Suprapubic skin (tissue), 4 donors: ENCODE data around the gene SPOCK1. TPM values are rescaled to one million over a fixed set of nuclear protein-coding genes. Genes with fewer than 3 reads are reported as not detected.

Source experiments
- DNase-seq, 2 donors: peaks; one replicate each; pipeline ENCODE4 v3.0.0-alpha.2; 2019; ENCODE audit warnings: low spot score in 2 of 2
- H3K27ac ChIP-seq: fragments of 200-600 bp; sonication (generic); one replicate; pipeline ENCODE4 v1.5.1; 2019
- H3K27me3 ChIP-seq: fragments of 200-600 bp; sonication (generic); one replicate; pipeline ENCODE4 v1.5.1; 2019
- H3K36me3 ChIP-seq: fragments of 200-600 bp; sonication (generic); one replicate; pipeline ENCODE4 v1.5.1; 2019
- H3K4me1 ChIP-seq: fragments of 200-600 bp; sonication (generic); one replicate; pipeline ENCODE4 v1.5.1; 2019
- H3K4me3 ChIP-seq: fragments of 200-600 bp; sonication (generic); one replicate; pipeline ENCODE4 v1.5.1; 2019; ENCODE audit warnings: mild to moderate bottlenecking
- H3K9me3 ChIP-seq: fragments of 200-600 bp; sonication (generic); one replicate; pipeline ENCODE4 v1.5.1; 2019
- EP300 ChIP-seq: sonication (generic); formaldehyde crosslinking; IDR thresholded peaks from one replicate; pipeline ENCODE4 v1.6.1; 2017; ENCODE audit warnings: antibody characterized with exemption
- POLR2A ChIP-seq, 2 donors: fragments of 450-650 bp; IDR thresholded peaks; one replicate each; pipeline ENCODE4 v1.6.1; 2017; ENCODE audit warnings: antibody characterized with exemption in 2 of 2, mild to moderate bottlenecking in 2 of 2, moderate library complexity in 2 of 2
- POLR2AphosphoS5 ChIP-seq, 3 donors: sonication (generic); formaldehyde crosslinking; IDR thresholded peaks; one replicate each; pipeline ENCODE4 v1.6.1; 2017; ENCODE audit warnings: antibody characterized with exemption in 3 of 3
- WGBS: methylation state at CpG from one replicate; pipeline ENCODE4 v1.1.5; 2018; 5-methylcytosine and 5-hydroxymethylcytosine counted together
- total RNA-seq, 4 donors: library from RNA; depleted of rRNA; stranded (reverse); fragments of >200 nt; gene quantifications; one replicate each; pipeline ENCODE4 v1.1.0, GENCODE V29; 2016
- TF ChIP-seq, protein P1 (sequence below), 2 donors: fragments of 200-600 bp in 1 of 2; fragments of 450-650 bp in 1 of 2; sonication (generic) in 1 of 2; IDR thresholded peaks; one replicate each; pipeline ENCODE4 v1.5.1; 2016 to 2019; ENCODE audit warnings: antibody characterized with exemption in 2 of 2, mild to moderate bottlenecking in 1 of 2, moderate library complexity in 1 of 2

The SPOCK1 gene
- total RNA-seq, 4 donors from 2014 or later = 3.9 to 11.6 (median 5.4) TPM

DNA sequence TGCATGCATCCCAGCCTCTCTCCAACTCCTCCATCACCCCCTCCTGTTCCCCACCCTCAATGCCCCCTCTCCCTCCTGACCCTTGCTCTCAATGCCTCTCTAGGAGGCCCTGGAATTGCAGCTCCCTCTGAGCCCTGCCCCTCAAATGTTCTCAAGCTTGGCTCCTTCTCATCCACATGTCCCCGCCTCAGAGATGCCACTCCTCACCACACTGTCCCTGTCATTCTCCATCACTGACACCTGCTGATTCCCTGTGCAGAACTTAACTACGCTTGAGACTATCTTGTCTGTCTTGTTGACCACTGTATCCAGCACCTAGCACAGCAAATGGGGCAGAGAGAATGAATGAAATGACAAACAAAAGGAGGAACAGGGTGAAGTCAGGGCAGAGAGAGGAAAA is 314.4 kb downstream of the SPOCK1 start:
- no peaks in the 10 kb centered on the region for H3K4me1 ChIP-seq
- H3K9me3 ChIP-seq = no peaks in the 10 kb centered on the region
- TF ChIP-seq, protein P1, sequence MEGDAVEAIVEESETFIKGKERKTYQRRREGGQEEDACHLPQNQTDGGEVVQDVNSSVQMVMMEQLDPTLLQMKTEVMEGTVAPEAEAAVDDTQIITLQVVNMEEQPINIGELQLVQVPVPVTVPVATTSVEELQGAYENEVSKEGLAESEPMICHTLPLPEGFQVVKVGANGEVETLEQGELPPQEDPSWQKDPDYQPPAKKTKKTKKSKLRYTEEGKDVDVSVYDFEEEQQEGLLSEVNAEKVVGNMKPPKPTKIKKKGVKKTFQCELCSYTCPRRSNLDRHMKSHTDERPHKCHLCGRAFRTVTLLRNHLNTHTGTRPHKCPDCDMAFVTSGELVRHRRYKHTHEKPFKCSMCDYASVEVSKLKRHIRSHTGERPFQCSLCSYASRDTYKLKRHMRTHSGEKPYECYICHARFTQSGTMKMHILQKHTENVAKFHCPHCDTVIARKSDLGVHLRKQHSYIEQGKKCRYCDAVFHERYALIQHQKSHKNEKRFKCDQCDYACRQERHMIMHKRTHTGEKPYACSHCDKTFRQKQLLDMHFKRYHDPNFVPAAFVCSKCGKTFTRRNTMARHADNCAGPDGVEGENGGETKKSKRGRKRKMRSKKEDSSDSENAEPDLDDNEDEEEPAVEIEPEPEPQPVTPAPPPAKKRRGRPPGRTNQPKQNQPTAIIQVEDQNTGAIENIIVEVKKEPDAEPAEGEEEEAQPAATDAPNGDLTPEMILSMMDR (IDR thresholded peaks at IDR 0.05) = no peak
- no peak for TF ChIP-seq EP300
- TF ChIP-seq POLR2A (IDR thresholded peaks at IDR 0.05) = no peak
- TF ChIP-seq POLR2AphosphoS5 (IDR thresholded peaks at IDR 0.05) = no peak
- H3K27me3 ChIP-seq = no peaks in the 10 kb centered on the region
- no peak overlapping the region for H3K27ac ChIP-seq
- H3K4me3 ChIP-seq = no peak overlapping the region
- 92% methylated on average over 2 of the region's 2 CpGs for WGBS
- DNase-seq = no peak
- H3K36me3 ChIP-seq = no peaks in the 10 kb centered on the region

GRCh38 chr5:137182576-137182975 is 316.6 kb downstream of the SPOCK1 start:
- Histone ChIP-seq H3K4me1 (no peaks in the 10 kb centered on the region), H3K27me3 (no peaks in the 10 kb centered on the region), H3K27ac (no peak overlapping the region), H3K36me3 (no peaks in the 10 kb centered on the region), H3K4me3 (no peak overlapping the region), H3K9me3 (no peaks in the 10 kb centered on the region)
- no peak for DNase-seq
- 97% methylated on average over 3 of the region's 3 CpGs for WGBS
- TF ChIP-seq POLR2AphosphoS5 (IDR thresholded peaks at IDR 0.05) = no peak
- TF ChIP-seq EP300 = no peak
- no peak for TF ChIP-seq POLR2A (IDR thresholded peaks at IDR 0.05)
- TF ChIP-seq, protein P1 (IDR thresholded peaks at IDR 0.05) = no peak

GRCh38 chr5:137181667-137182066 is 317.5 kb downstream of the SPOCK1 start:
- Histone ChIP-seq H3K9me3 (no peaks in the 10 kb centered on the region), H3K36me3 (no peaks in the 10 kb centered on the region), H3K27ac (no peak overlapping the region), H3K4me1 (no peaks in the 10 kb centered on the region), H3K4me3 (no peak overlapping the region), H3K27me3 (no peaks in the 10 kb centered on the region)
- WGBS = 89% methylated on average over 1 of the region's 2 CpGs
- TF ChIP-seq POLR2A (IDR thresholded peaks at IDR 0.05) = no peak
- no peak for TF ChIP-seq POLR2AphosphoS5 (IDR thresholded peaks at IDR 0.05)
- TF ChIP-seq, protein P1 (IDR thresholded peaks at IDR 0.05) = no peak
- TF ChIP-seq EP300 = no peak
- DNase-seq = no peak

DNA sequence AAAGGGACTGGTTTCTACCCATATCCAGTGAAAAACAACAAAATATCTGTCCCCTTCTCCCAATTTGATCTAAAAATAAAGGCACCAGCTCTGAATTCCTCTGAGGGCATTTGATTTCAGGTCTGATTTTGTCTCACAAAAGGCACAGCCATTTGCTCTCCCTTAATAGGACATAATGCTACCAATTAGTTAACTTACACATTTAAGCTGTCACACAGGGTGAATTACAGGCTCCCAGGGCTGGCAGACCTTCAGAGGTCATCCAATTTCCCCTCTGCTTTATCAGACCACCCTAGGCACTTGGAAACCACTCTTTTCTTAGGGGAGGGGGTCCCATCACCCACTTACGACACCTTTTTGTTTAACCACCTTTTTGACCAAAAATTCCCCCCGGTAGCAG is 319.9 kb downstream of the SPOCK1 start:
- H3K27ac ChIP-seq = no peak overlapping the region
- no peak for DNase-seq
- no peak overlapping the region for H3K4me3 ChIP-seq
- TF ChIP-seq EP300 = no peak
- TF ChIP-seq, protein P1 (IDR thresholded peaks at IDR 0.05) = no peak
- 79% methylated on average over 2 of the region's 2 CpGs for WGBS
- no peaks in the 10 kb centered on the region for H3K4me1 ChIP-seq
- no peaks in the 10 kb centered on the region for H3K27me3 ChIP-seq
- H3K36me3 ChIP-seq = no peaks in the 10 kb centered on the region
- no peaks in the 10 kb centered on the region for H3K9me3 ChIP-seq

GRCh38 chr5:137176609-137177008 is 322.5 kb downstream of the SPOCK1 start:
- no peaks in the 10 kb centered on the region for H3K27me3 ChIP-seq
- H3K36me3 ChIP-seq = no peaks in the 10 kb centered on the region
- no peaks in the 10 kb centered on the region for H3K4me1 ChIP-seq
- TF ChIP-seq EP300 (no peak), POLR2AphosphoS5 (IDR thresholded peaks at IDR 0.05) (no peak), POLR2A (IDR thresholded peaks at IDR 0.05) (no peak)
- TF ChIP-seq, protein P1 (IDR thresholded peaks at IDR 0.05) = no peak
- no peak for DNase-seq
- no peak overlapping the region for H3K4me3 ChIP-seq
- H3K27ac ChIP-seq = no peak overlapping the region
- 89% methylated on average over 2 of the region's 2 CpGs for WGBS
- H3K9me3 ChIP-seq = no peaks in the 10 kb centered on the region
